ENCODE data around the gene NRXN3. TPM values are rescaled to one million over a fixed set of nuclear protein-coding genes. Genes with fewer than 3 reads are reported as not detected.

The NRXN3 gene
- polyA plus RNA-seq, 1 donor: 0.58 TPM

- no peak for DNase-seq (ENCODE audit: low read depth)
These were observed 1495.4 kb downstream of the NRXN3 start for GRCh38 chr14:79665556-79665955.

GRCh38 chr14:79668951-79669350 lies 1498.8 kb downstream of the NRXN3 start:
- DNase-seq (ENCODE audit: low read depth): no peak

- no peak for DNase-seq (ENCODE audit: low read depth)
These were observed 1500.6 kb downstream of the NRXN3 start for GRCh38 chr14:79670811-79671210.

DNA sequence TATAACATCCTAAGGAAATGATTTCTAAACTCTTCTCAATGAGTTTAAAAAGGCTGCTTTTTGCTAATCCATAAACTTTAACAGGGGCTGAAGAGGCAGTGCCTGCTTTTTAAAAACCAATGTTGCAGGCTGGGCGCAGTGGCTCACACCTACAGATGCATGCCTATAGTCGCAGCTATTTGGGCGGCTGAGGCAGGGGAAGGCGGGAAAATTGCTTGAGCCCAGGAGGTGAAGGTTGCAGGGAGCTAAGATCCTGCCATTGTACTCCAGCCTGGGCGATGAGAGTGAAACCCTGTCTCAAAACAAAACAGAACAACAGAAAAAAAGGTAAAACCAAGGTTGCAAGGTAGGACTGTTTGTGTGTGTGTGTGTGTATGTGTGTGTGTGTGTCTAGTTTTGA lies 1509.9 kb downstream of the NRXN3 start:
- no peak for DNase-seq (ENCODE audit: low read depth)

- DNase-seq (ENCODE audit: low read depth): no peak
These were observed 1516.0 kb downstream of the NRXN3 start for GRCh38 chr14:79686196-79686595.

DNA sequence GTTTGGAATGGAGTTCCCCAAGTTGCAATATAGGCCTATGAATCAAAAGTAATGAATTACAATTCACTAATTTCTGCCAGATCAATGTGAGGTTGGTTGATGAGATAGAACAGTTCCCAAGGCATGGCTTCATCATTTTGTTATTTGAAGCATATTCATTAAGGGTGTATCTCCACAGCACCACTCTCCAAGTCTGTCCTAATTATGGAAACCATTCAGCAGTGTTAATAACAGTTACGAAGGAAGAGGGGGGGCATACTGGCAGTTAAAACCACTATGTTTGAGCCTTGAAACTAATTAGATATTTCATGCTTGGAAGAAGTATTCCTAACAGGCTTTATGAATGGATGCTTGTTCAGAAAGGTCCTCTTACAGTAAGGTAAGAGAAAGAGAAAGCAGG lies 1520.8 kb downstream of the NRXN3 start:
- DNase-seq (ENCODE audit: low read depth): no peak

DNA sequence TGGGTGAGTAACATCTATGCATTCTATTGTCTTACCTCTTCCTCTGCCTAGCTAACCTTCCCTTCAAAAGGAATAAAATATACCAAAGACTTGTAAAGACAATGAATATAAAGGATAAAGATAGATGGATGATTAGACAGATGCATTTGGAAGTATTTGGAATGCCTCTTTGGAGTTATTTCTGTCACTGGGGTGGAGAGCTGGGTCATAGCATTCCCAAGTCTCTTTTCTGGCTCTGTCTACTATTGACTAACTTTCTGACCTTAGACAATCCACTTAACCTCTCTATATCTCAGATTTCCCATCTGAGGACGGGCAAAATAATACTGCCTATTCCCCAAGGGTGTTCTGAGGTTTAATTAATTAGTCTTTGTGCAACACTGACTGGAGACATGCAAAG lies 1523.8 kb downstream of the NRXN3 start:
- DNase-seq (ENCODE audit: low read depth): no peak

GRCh38 chr14:79695307-79695706 lies 1525.1 kb downstream of the NRXN3 start:
- no peak for DNase-seq (ENCODE audit: low read depth)

DNA sequence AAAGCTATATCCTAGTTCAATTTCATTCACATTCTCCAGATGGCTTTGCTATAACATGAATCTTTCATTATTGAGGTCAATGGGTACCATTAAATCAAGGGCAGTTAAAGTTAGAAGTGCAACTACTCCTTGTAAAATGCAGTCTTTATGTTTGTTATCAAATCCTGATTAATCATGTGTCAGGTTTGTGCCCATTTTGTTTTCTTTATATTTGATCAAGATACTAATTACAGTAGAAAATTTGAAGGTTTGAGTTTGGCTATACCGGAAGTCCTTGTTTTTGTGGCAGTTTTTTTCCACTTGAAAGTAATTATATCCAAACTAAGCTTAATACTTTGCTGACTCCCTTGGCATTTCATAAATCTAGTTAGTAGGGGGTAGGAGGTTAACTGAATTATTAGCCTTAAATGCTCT lies 1528.1 kb downstream of the NRXN3 start:
- DNase-seq (ENCODE audit: low read depth): no peak

DNA sequence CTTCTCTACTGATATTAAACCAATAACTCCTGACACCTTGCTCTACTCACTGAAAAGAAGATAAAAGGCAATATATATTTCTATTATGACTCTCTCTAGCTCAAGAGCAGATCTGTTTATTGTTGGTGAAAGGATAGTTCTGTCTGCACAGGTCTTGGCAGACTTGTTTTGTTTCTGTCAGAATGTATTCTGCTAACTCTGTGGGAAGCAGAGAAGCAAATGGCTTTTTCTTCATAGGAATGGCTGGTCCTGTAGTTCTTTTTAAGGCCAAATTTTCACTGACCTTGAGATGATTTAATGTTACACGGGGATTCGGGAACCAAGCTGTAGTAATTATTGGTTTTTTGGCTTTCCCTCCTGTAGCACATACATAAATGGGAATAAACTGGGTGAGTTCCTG lies 1529.0 kb downstream of the NRXN3 start:
- DNase-seq (ENCODE audit: low read depth): no peak

DNA sequence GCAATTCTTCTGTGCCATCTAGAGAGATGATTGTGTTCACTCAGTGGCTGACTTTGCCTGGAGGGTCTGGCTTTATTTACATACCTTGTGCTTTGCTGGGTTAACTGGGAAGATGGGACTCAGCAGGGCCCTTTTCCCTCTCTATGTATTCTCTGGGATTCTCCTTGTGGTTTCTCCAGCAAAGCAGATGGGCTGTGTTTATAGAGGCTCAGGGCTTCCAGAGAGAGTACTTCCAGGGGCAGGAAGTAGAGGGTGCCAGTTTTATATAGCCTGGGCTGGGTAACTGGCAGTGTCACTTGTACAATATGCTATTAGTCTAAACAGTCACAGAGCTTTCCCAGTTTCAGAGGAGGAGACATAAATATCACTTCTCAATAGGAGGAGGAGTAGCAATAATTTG lies 1531.2 kb downstream of the NRXN3 start:
- DNase-seq (ENCODE audit: low read depth): no peak

DNA sequence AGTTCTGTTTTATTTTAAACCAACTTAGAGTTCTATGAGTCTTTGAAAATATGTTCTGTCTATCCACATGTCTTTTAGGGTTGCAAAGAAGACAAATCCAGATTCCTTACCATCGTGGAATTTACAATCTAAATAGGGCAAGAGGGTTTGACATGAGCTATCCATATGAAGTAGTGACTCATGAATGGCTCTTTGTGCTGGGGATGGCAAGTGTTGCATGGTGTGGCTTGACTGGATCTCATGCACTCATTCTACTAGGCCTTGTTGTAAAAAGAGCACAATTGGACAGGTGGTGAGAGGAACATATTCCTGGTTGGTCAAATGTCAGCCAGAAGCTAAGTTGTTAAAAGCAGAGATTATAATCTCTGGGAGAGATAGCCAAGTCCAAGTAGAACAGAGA lies 1532.0 kb downstream of the NRXN3 start:
- no peak for DNase-seq (ENCODE audit: low read depth)

DNA sequence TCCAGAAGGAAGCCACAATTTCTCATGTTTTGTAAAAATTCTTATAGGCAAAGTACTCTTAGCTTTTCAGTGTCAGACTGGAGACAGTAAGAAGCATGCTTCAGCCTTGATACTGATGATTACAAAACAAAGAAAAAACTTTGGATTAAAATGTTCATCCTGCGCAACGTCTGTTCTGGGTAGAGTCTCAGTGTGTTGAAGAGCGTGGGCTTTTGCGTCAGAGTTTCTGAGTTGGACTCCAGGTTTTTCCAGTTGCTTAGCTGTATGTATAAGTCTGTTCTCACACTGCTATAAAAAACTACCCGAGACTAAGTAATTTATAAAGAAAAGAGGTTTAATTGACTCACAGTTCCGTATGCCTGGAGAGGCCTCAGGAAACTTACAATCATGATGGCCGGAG lies 1533.0 kb downstream of the NRXN3 start:
- DNase-seq (ENCODE audit: low read depth): no peak

- no peak for DNase-seq (ENCODE audit: low read depth)
These were observed 1534.1 kb downstream of the NRXN3 start for GRCh38 chr14:79704041-79704807.

DNA sequence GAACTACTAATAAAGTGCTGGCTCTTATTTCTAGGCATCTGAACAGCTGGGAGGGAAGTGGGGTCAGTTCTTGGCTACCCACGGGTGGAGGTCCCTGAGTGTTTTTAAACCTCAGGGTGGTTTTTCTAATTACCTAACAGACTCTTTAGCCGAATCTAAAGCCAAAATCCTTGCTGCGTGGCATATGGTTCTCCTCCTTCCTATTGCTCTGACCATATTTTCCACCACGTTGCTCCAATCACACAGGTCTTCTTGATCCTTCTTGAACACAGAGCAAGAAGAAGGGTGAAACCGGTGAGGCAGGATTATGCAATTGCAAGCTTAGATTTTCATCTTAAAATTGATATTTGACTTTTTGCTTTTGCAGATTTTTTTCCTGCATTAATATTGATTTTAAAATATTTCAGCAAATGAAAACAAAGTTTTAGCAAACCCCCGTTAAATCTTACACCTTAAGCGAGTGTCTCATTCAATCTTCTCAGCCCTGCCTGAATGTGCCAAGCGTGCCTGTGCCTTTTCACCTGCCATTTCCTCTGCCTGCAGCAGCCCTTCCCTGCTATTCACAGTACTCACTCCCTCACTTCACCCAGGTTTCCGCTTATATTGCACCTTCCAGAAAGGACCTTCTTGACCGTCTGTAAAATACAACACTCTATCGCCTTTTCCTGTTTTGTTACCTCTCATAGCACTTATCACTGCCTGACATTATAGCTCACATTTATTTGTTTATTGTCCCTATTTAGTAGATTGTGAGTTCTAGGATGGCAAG lies 1535.1 kb downstream of the NRXN3 start:
- no peak for DNase-seq (ENCODE audit: low read depth)

GRCh38 chr14:79706382-79706781 lies 1536.2 kb downstream of the NRXN3 start:
- DNase-seq (ENCODE audit: low read depth): no peak

- no peak for DNase-seq (ENCODE audit: low read depth)
These were observed 1538.5 kb downstream of the NRXN3 start for GRCh38 chr14:79708426-79709388.

DNA sequence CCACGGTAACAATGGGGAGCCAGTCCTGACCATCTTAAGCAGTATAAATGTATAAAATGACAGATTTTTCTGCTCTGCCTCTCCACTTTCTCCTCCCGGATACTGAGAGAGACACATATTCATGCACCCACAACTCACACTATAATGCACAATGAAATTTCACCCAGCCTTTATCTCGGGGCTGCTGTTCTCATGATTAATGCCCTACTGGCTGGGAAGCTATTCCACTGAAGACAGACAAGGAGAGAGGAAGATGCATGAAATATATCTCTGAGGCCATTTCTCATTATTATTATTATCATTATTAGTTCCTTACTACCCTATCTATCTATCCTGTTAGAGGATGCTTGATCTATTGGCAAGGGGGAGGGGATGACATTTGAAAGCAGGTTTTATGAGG lies 1539.4 kb downstream of the NRXN3 start:
- DNase-seq (ENCODE audit: low read depth): no peak

DNA sequence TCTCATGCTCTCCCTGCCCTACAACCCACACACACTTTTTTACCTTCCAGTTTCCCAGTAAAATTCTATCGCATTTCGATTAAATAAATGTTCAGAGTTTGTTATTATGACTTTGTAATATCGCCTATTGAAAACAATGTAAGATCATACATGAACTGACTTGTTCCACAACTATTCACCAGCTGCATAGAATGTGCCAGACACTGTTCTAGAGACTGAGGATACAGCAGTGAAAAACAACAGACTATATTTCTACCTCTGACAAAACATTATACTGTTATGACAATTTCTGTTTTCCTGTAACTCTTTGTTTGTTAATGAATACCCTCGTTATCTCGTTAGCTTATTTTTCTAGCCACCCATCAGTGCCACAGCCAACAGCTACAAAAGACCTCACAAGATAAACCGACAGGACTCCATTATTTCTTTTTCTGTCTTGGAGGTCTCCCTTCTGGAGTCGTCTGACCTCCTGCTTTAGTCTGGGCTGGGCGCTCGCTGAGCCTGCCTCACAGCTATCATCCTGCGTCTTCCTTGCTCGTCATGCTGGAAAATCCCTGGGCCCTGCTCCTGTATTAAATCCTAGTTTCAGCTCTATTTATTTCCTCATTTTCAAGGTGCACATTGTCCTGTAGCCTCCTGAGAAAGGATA lies 1542.3 kb downstream of the NRXN3 start:
- DNase-seq (ENCODE audit: low read depth): no peak

GRCh38 chr14:79721399-79722084 lies 1551.4 kb downstream of the NRXN3 start:
- DNase-seq (ENCODE audit: low read depth): no peak
